ENCODE results near the gene MYO18B. TPM values are rescaled to one million over a fixed set of nuclear protein-coding genes. Genes with fewer than 3 reads are reported as not detected.

Gene MYO18B
- total and polyA plus RNA-seq, 2 of the 8 experiments (the other 6 are each of a cell fraction or from before 2014, with no cell fraction given): 0.62 to 0.78 TPM

DNA sequence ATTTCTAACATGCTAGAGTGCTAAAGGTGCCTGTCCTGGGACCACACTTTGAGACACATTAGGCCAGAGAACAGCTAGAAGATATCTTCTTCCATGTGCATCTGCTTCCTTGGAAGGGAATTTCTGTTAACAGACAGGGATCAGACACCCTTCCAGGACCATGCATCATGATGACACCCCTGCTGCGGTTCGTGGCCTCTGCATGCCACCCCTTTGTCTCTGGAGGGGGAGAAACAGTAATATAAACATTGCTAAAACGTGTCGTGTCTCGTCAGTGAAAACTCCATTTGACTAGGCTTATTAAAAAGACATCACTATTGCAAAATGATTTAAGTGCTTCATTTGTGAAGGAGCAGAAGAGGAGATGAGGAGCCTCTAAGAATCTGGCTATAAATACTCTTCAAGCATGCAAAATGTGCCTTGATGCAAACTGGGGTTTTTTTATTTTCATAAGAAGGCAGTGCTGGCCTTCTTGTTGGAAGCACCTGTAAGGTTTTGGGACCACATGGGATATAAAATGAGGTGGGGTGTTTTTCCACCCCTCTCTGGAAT, 141.6 kb downstream of the MYO18B start (continued):
- TF ChIP-seq TCF12 (IDR thresholded peaks at IDR 0.05; ENCODE audit: low read depth, low read length) (no peak), CTBP2 (IDR thresholded peaks at IDR 0.05; ENCODE audit: borderline replicate concordance, insufficient read depth, insufficient read length, low read length) (no peak), JUN (IDR thresholded peaks at IDR 0.05; ENCODE audit: low read depth, low read length) (no peak), SUZ12 (IDR thresholded peaks at IDR 0.05; ENCODE audit: low read length) (no peak)
